Gastroesophageal sphincter (tissue), 3 donors: ENCODE measurements around the gene WBP1L.

ENCODE experiments used
- CTCF ChIP-seq, 4 experiments: fragments of 200-600 bp in 2 of 4; fragments of 450-650 bp in 2 of 4; sonication (generic) in 1 of 4; IDR thresholded peaks; one replicate each; pipeline ENCODE4 v1.5.1; 2017 to 2019; ENCODE audit warnings: antibody characterized with exemption in 4 of 4, mild to moderate bottlenecking in 2 of 4, moderate library complexity in 2 of 4
- EP300 ChIP-seq: sonication (generic); formaldehyde crosslinking; IDR thresholded peaks from one replicate; pipeline ENCODE4 v1.6.1; 2017; ENCODE audit warnings: antibody characterized with exemption, mild to moderate bottlenecking
- POLR2A ChIP-seq, 2 donors: fragments of 450-650 bp; IDR thresholded peaks; one replicate each; pipeline ENCODE4 v1.6.1; 2017; ENCODE audit warnings: antibody characterized with exemption in 2 of 2, mild to moderate bottlenecking in 2 of 2, moderate library complexity in 1 of 2

DNA sequence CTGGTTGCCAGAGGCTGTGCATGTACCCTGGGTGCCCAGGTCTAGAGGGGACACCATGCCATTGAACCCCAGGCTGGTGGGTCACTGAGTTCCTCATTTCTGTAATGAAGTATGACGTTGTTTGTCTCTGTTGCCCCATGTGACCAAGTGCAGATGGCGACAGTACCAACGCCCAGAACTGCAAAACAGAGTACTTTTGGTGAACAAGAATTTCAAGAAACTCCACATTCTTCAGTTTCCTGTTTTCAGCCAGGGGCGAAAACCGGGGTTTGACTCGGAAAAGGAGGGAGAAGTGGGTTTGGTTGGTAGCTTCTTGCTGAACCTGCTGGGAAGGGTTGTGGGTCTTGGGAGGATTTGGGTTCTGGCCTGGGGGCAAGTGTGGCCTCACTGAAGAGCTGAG is 75.3 kb downstream of the WBP1L start:
- TF ChIP-seq CTCF (IDR thresholded peaks at IDR 0.05), result no peak
- no peak for TF ChIP-seq POLR2A (IDR thresholded peaks at IDR 0.05)
- TF ChIP-seq EP300, result no peak
